DND-41 (cell line): Measurements from ENCODE around the gene FADS1.

Experiments
- ATAC-seq: fragments of 200-7000 bp; cut with Tn5 transposase; 3 replicates; pipeline ENCODE4 v1.9.1; 2021; ENCODE audit warnings: low read depth; ENCODE audit not compliant: insufficient read depth
- DNase-seq: peaks from one replicate; pipeline ENCODE4 v3.0.0-alpha.2; 2020
- H2AFZ ChIP-seq: 2 replicates; pipeline ENCODE4 v1.6.0; 2012; ENCODE audit warnings: low read depth, low read length
- H3K27ac ChIP-seq: 2 replicates; pipeline ENCODE4 v1.5.1; 2012; ENCODE audit warnings: low read length, inconsistent platforms
- H3K27me3 ChIP-seq: fragments of 200-600 bp; sonication (generic); 2 replicates; pipeline ENCODE4 v1.6.0; 2012; ENCODE audit warnings: low read length, mild to moderate bottlenecking, inconsistent platforms; ENCODE audit not compliant: insufficient read depth, poor library complexity
- H3K36me3 ChIP-seq: 2 replicates; pipeline ENCODE4 v1.5.1; 2012; ENCODE audit warnings: low read length, inconsistent platforms; ENCODE audit not compliant: insufficient read depth
- H3K4me1 ChIP-seq: 2 replicates; pipeline ENCODE4 v1.5.1; 2012; ENCODE audit warnings: mild to moderate bottlenecking, low read length; ENCODE audit not compliant: insufficient read depth
- H3K4me2 ChIP-seq: 2 replicates; pipeline ENCODE4 v1.6.0; 2012; ENCODE audit warnings: mild to moderate bottlenecking, moderate library complexity, low read length, inconsistent platforms; ENCODE audit not compliant: insufficient read depth
- H3K4me3 ChIP-seq, 2 experiments: fragments of 200-600 bp in 1 of 2; shearing (Covaris generic) in 1 of 2; 2 replicates each; pipeline ENCODE4 v1.5.1; 2012 to 2016; ENCODE audit warnings: inconsistent platforms in 2 of 2, low read length in 2 of 2, mild to moderate bottlenecking in 2 of 2, low read depth in 1 of 2, moderate library complexity in 1 of 2
- H3K79me2 ChIP-seq: 2 replicates; pipeline ENCODE4 v1.6.0; 2012; ENCODE audit warnings: low read length, inconsistent platforms; ENCODE audit not compliant: insufficient read depth
- H3K9ac ChIP-seq: 2 replicates; pipeline ENCODE4 v1.6.0; 2012; ENCODE audit warnings: low read depth, mild to moderate bottlenecking, inconsistent platforms, low read length, moderate library complexity
- H3K9me3 ChIP-seq: 2 replicates; pipeline ENCODE4 v1.5.1; 2012; ENCODE audit warnings: low read length, moderate library complexity, mild to moderate bottlenecking, inconsistent platforms; ENCODE audit not compliant: insufficient read depth, severe bottlenecking
- H4K20me1 ChIP-seq: 2 replicates; pipeline ENCODE4 v1.6.0; 2012; ENCODE audit warnings: low read length; ENCODE audit not compliant: insufficient read depth
- CTCF ChIP-seq: IDR thresholded peaks from 2 replicates; pipeline ENCODE4 v1.5.1; 2012; ENCODE audit warnings: borderline replicate concordance, low read length, moderate library complexity, mild to moderate bottlenecking; ENCODE audit not compliant: poor library complexity, severe bottlenecking; ENCODE audit errors: extremely low read depth
- EZH2 ChIP-seq: IDR thresholded peaks from 3 replicates; pipeline ENCODE4 v1.6.1; 2012; ENCODE audit warnings: borderline replicate concordance, low read depth, mild to moderate bottlenecking, moderate library complexity, low read length, inconsistent platforms; ENCODE audit not compliant: severe bottlenecking

FADS1 gene

GRCh38 chr11:61820174-61820573 is 3.4 kb upstream of the FADS1 start:
- H3K9me3 ChIP-seq, result no peaks in the 10 kb centered on the region
- no peak overlapping the region for H3K9ac ChIP-seq
- DNase-seq (no peak), ATAC-seq (no peak)
- peaks cover 14% of the 10 kb centered on the region for H3K4me1 ChIP-seq
- H3K79me2 ChIP-seq, result peaks cover 22% of the 10 kb centered on the region
- no peaks in the 10 kb centered on the region for H3K27me3 ChIP-seq
- H3K36me3 ChIP-seq, result peaks cover 10% of the 10 kb centered on the region; the same call in 1 of the 2 replicates
- H2AFZ ChIP-seq, result no peak overlapping the region
- H3K4me2 ChIP-seq, result no peak overlapping the region
- TF ChIP-seq EZH2 (no peak), CTCF (no peak)
- H3K4me3 ChIP-seq, result no peak overlapping the region
- H4K20me1 ChIP-seq, result no peaks in the 10 kb centered on the region
- no peak overlapping the region for H3K27ac ChIP-seq

- ATAC-seq (no peak), DNase-seq (no peak)
- Histone ChIP-seq H3K79me2 (peaks cover 44% of the 10 kb centered on the region), H3K27me3 (no peaks in the 10 kb centered on the region), H3K27ac (peak overlapping the region; percentile 84), H3K4me1 (peaks cover 28% of the 10 kb centered on the region), H4K20me1 (peaks cover 15% of the 10 kb centered on the region), H2AFZ (peak overlapping the region; percentile 77), H3K9ac (peak overlapping the region; percentile 96), H3K4me2 (peak overlapping the region; percentile 83), H3K4me3 (peak overlapping the region; percentile 37 to 74; a peak in 3 of 4 replicates), H3K9me3 (no peaks in the 10 kb centered on the region), H3K36me3 (peaks cover 32% of the 10 kb centered on the region)
- TF ChIP-seq EZH2 (no peak), CTCF (no peak)
Observed at GRCh38 chr11:61817471-61818202, 834 bp upstream of the FADS1 start.

GRCh38 chr11:61815790-61816735 is 740 bp downstream of the FADS1 start:
- Histone ChIP-seq H2AFZ (peak overlapping the region; percentile 70), H4K20me1 (peaks cover 24% of the 10 kb centered on the region), H3K27ac (peak overlapping the region; percentile 86), H3K36me3 (peaks cover 47% of the 10 kb centered on the region), H3K9ac (peak overlapping the region; percentile 96), H3K79me2 (peaks cover 56% of the 10 kb centered on the region), H3K9me3 (no peaks in the 10 kb centered on the region), H3K4me1 (peaks cover 28% of the 10 kb centered on the region), H3K27me3 (no peaks in the 10 kb centered on the region), H3K4me2 (peak overlapping the region; percentile 83), H3K4me3 (peak overlapping the region; percentile 52 to 74)
- peak; percentile 56 for ATAC-seq
- DNase-seq, result peak; percentile 76
- TF ChIP-seq EZH2 (no peak), CTCF (peak; percentile 30)
